Ovary (tissue), 9 donors: ENCODE measurements around the gene DUSP19. TPM values are rescaled to one million over a fixed set of nuclear protein-coding genes. Genes with fewer than 3 reads are reported as not detected.
"Not testable (repeated sequence)": the region's sequence is repeated elsewhere in the genome, so short reads cannot be mapped to it uniquely, and the experiment has no call there.

Experiments
- DNase-seq, 5 donors: peaks; one replicate each; pipeline ENCODE4 v3.0.0-alpha.2; 2019 to 2020
- H3K27ac ChIP-seq, 2 donors: fragments of 200-600 bp; one replicate each; pipeline versions ENCODE4 v1.5.1 to v1.8.0; 2019 to 2022
- H3K27me3 ChIP-seq: fragments of 200-600 bp; one replicate; pipeline ENCODE4 v1.8.0; 2022
- H3K36me3 ChIP-seq: fragments of 200-600 bp; sonication (generic); one replicate; pipeline ENCODE4 v1.5.1; 2019
- H3K4me1 ChIP-seq: one replicate; pipeline ENCODE4 v1.8.1; 2013; ENCODE audit warnings: mild to moderate bottlenecking, moderate library complexity; ENCODE audit not compliant: insufficient read depth
- H3K4me3 ChIP-seq: fragments of 200-600 bp; sonication (generic); one replicate; pipeline ENCODE4 v1.5.1; 2017
- H3K9me3 ChIP-seq, 2 donors: fragments of 200-600 bp in 1 of 2; sonication (generic) in 1 of 2; one replicate each; pipeline versions ENCODE4 v1.5.1 to v1.8.1; 2013 to 2019; ENCODE audit warnings: mild to moderate bottlenecking in 1 of 2, moderate library complexity in 1 of 2
- CTCF ChIP-seq, 3 donors: fragments of 450-650 bp in 2 of 3; fragments of 200-600 bp in 1 of 3; IDR thresholded peaks; one replicate each; pipeline versions ENCODE4 v1.5.1 to v1.8.0; 2016 to 2022; ENCODE audit warnings: antibody characterized with exemption in 3 of 3, mild to moderate bottlenecking in 1 of 3
- EP300 ChIP-seq: sonication (generic); formaldehyde crosslinking; IDR thresholded peaks from one replicate; pipeline ENCODE4 v1.6.1; 2017; ENCODE audit warnings: antibody characterized with exemption
- POLR2A ChIP-seq: fragments of 450-650 bp; IDR thresholded peaks from one replicate; pipeline ENCODE4 v1.6.1; 2017; ENCODE audit warnings: antibody characterized with exemption, mild to moderate bottlenecking, moderate library complexity
- WGBS, 3 donors: extraction: QIAGEN DNeasy Blood & Tissue Kit in 1 of 3; methylation state at CpG; one replicate each; pipeline versions ENCODE4 v1.1.5 to v1.1.7; 2013 to 2017; 5-methylcytosine and 5-hydroxymethylcytosine counted together
- intact Hi-C, 4 donors: fragments of 100-400 bp; cut with DNase I; formaldehyde crosslinking; loops; one replicate each; pipeline versions ENCODE4 v1.11.0 to v1.15.1; 2022 to 2023
- polyA plus RNA-seq, 2 donors: library from polyadenylated mRNA; stranded (reverse); fragments of 200-250 nt in 1 of 2; fragments of 350-450 nt in 1 of 2; fragmentation: Illumina TruSeq in 1 of 2; extraction: RNeasy Lipid Tissue Mini Kit (QIAGEN cat#74804) in 1 of 2; gene quantifications; one replicate each; pipeline ENCODE4 v1.2.3, GENCODE V29; 2013 to 2014
- total RNA-seq, 7 donors: library from RNA; depleted of rRNA in 2 of 7; stranded (reverse); fragments of >200 nt in 2 of 7; fragmentation: NEBNext Ultra II Directional in 3 of 7; extraction: Animal tissue kit (Norgen Biotek cat#: 25700) in 3 of 7; gene quantifications; one replicate each; pipeline versions ENCODE4 v1.1.0 to v1.2.4, GENCODE V29; 2016 to 2023
- donor health status: DM: no; HTN: no; CAD: no; lungs with moderate emphysema.
- donor health status: DM: no; HTN: no; CAD: no.
- donor health status: Bipolar disorder and iron deficiency.
- donor health status: DM: yes; HTN: yes; CAD: no.
- donor health status: DM: no; HTN: no; CAD: no.
- donor health status: DM: yes; HTN: yes; CAD: no.

Gene DUSP19
- total and polyA plus RNA-seq, 9 donors, result 1.4 to 5.5 (median 3.4) TPM

GRCh38 chr2:183037553-183038340 is 40.8 kb upstream of the DUSP19 start:
- peak in 4 of 5 donors; percentile 38 to 69 (median 62) for DNase-seq
- peaks cover 3% of the 10 kb centered on the region for H3K4me1 ChIP-seq
- 0 to 1% (median 1%) methylated on average over 40 to 89 of the region's 91 CpGs for WGBS, 3 donors

GRCh38 chr2:183038341-183039300 is 39.9 kb upstream of the DUSP19 start, which contains the start of gene NCKAP1:
Gene NCKAP1, minus strand, starts transcription at chr2:183038457. Its CDS starts 358 bp downstream, at chr2:183038099.
- no peaks in the 10 kb centered on the region for H3K9me3 ChIP-seq
- peak; percentile 90 to 96 (median 94) for DNase-seq
- no peaks in the 10 kb centered on the region for H3K36me3 ChIP-seq
- TF ChIP-seq POLR2A, result peak; percentile 59
- peak; percentile 72 to 99 (median 99) for TF ChIP-seq CTCF (IDR thresholded peaks at IDR 0.05)
- no peak for TF ChIP-seq EP300
- 1 to 2% (median 1%) methylated on average over 48 to 68 of the region's 68 CpGs for WGBS, 3 donors
- peaks cover 1% of the 10 kb centered on the region for H3K4me1 ChIP-seq
- intact Hi-C loops, result loop anchor here in 1 of 4 donors (5.0 kb wide), 1 partner anchor 84 kb away; the partner anchor contains the start of gene NUP35
- peak within 1 kb of the TSS; percentile 95 for H3K4me3 ChIP-seq
- H3K27ac ChIP-seq, result peak within 1 kb of the TSS; percentile 99 to 100
- H3K27me3 ChIP-seq, result no peaks in the 10 kb centered on the region

More at GRCh38 chr2:183037553-183038340, 40.8 kb upstream of the DUSP19 start:
- intact Hi-C loops, result loop anchor here in 1 of 4 donors (5.0 kb wide), 1 partner anchor 85 kb away; the partner anchor contains the start of gene NUP35
- H3K27me3 ChIP-seq, result no peaks in the 10 kb centered on the region
- H3K27ac ChIP-seq, result peak overlapping the region; percentile 99 to 100
- H3K36me3 ChIP-seq, result no peaks in the 10 kb centered on the region
- H3K4me3 ChIP-seq, result peak overlapping the region; percentile 95
- TF ChIP-seq EP300 (no peak), CTCF (IDR thresholded peaks at IDR 0.05) (no peak)
- H3K9me3 ChIP-seq, result no peaks in the 10 kb centered on the region

- H3K9me3 ChIP-seq, result no peaks in the 10 kb centered on the region
- intact Hi-C loops, result no loop called here
- H3K27me3 ChIP-seq, result no peaks in the 10 kb centered on the region
- no peak overlapping the region for H3K4me3 ChIP-seq
- WGBS, 3 donors, result 92 to 98% (median 93%) methylated on average over 2 of the region's 2 CpGs
- TF ChIP-seq POLR2A (no peak), EP300 (no peak), CTCF (IDR thresholded peaks at IDR 0.05) (no peak)
- no peak for DNase-seq
- H3K4me1 ChIP-seq, result peaks cover 1% of the 10 kb centered on the region
- H3K27ac ChIP-seq, result no peak overlapping the region
- no peaks in the 10 kb centered on the region for H3K36me3 ChIP-seq
These were observed 37.9 kb upstream of the DUSP19 start for GRCh38 chr2:183040604-183041003.

GRCh38 chr2:183043580-183043979 is 35.0 kb upstream of the DUSP19 start:
- H3K27ac ChIP-seq, DNase-seq, H3K4me1 ChIP-seq, H3K9me3 ChIP-seq, intact Hi-C loops, H3K36me3 ChIP-seq, H3K4me3 ChIP-seq, H3K27me3 ChIP-seq: not testable (repeated sequence)
- WGBS, 3 donors, result 88 to 90% (median 90%) methylated on average over 8 of the region's 8 CpGs

- H3K27ac ChIP-seq, H3K36me3 ChIP-seq, H3K4me1 ChIP-seq, H3K9me3 ChIP-seq, H3K4me3 ChIP-seq, H3K27me3 ChIP-seq, DNase-seq, intact Hi-C loops: not testable (repeated sequence)
- WGBS, 3 donors, result 78 to 92% (median 81%) methylated on average over 5 of the region's 5 CpGs
These were observed 30.9 kb upstream of the DUSP19 start for GRCh38 chr2:183047486-183048125.
